Body of pancreas (tissue), 4 donors: ENCODE measurements around the gene FOXL3. TPM values are rescaled to one million over a fixed set of nuclear protein-coding genes. Genes with fewer than 3 reads are reported as not detected.

Source experiments
- ATAC-seq: fragments of 150-250 bp; one replicate; pipeline ENCODE4 v1.9.1; 2016
- DNase-seq, 4 donors: peaks; one replicate each; pipeline ENCODE4 v3.0.0-alpha.2; 2019
- H3K27ac ChIP-seq, 4 donors: fragments of 200-600 bp; sonication (generic); 1 replicate in 3 of 4; 2 replicates in 1 of 4; pipeline versions ENCODE4 v1.5.1 to v1.6.1; 2016 to 2019; ENCODE audit warnings: mild to moderate bottlenecking in 1 of 4, mixed read lengths in 1 of 4, moderate library complexity in 1 of 4
- H3K27me3 ChIP-seq, 2 donors: fragments of 200-600 bp; sonication (generic); one replicate each; pipeline ENCODE4 v1.6.0; 2016; ENCODE audit warnings: mild to moderate bottlenecking in 1 of 2
- H3K36me3 ChIP-seq, 2 donors: fragments of 200-600 bp; sonication (generic); replicated peaks in 1 of 2; 2 replicates each; pipeline ENCODE4 v1.5.1; 2016; ENCODE audit warnings: low read depth in 2 of 2; ENCODE audit not compliant: insufficient read depth in 1 of 2
- H3K4me1 ChIP-seq: fragments of 200-600 bp; sonication (generic); one replicate; pipeline ENCODE4 v1.6.0; 2016
- H3K4me3 ChIP-seq, 2 donors: fragments of 200-600 bp; sonication (generic); 1 replicate in 1 of 2; 2 replicates in 1 of 2; pipeline ENCODE4 v1.5.1; 2016 to 2019
- H3K9me3 ChIP-seq, 3 donors: fragments of 200-600 bp; sonication (generic); 1 replicate in 2 of 3; 2 replicates in 1 of 3; pipeline ENCODE4 v1.5.1; 2016
- CTCF ChIP-seq, 7 experiments: fragments of 450-650 bp in 4 of 7; fragments of 200-600 bp in 3 of 7; sonication (generic) in 3 of 7; IDR thresholded peaks; one replicate each; pipeline ENCODE4 v1.5.1; 2016 to 2019; ENCODE audit warnings: antibody characterized with exemption in 7 of 7
- POLR2A ChIP-seq, 3 donors: fragments of 450-650 bp; IDR thresholded peaks; one replicate each; pipeline ENCODE4 v1.6.1; 2016; ENCODE audit warnings: antibody characterized with exemption in 3 of 3, mild to moderate bottlenecking in 2 of 3
- WGBS, 2 donors: methylation state at CpG; one replicate each; pipeline ENCODE4 v1.1.5; 2017; 5-methylcytosine and 5-hydroxymethylcytosine counted together
- intact Hi-C: fragments of 100-400 bp; cut with DNase I; formaldehyde crosslinking; loops from one replicate; pipeline ENCODE4 v1.15.1; 2023
- total RNA-seq, 2 donors: library from RNA; depleted of rRNA; stranded (reverse); fragments of >200 nt; gene quantifications; one replicate each; pipeline ENCODE4 v1.1.0, GENCODE V29; 2016

The FOXL3 gene
- total RNA-seq, 2 donors from 2014 or later = not detected

GRCh38 chr7:251446-252175 lies 38.4 kb upstream of the FOXL3 start:
- 91 to 94% methylated on average over 20 to 21 of the region's 21 CpGs for WGBS, 2 donors
- H3K27ac ChIP-seq = no peak overlapping the region
- H3K9me3 ChIP-seq = no peaks in the 10 kb centered on the region
- DNase-seq (no peak), ATAC-seq (no peak)
- H3K4me3 ChIP-seq = no peak overlapping the region
- no peaks in the 10 kb centered on the region for H3K36me3 ChIP-seq
- no peaks in the 10 kb centered on the region for H3K4me1 ChIP-seq
- no peaks in the 10 kb centered on the region for H3K27me3 ChIP-seq
- intact Hi-C loops = no loop called here
- TF ChIP-seq CTCF (IDR thresholded peaks at IDR 0.05) (no peak), POLR2A (IDR thresholded peaks at IDR 0.05) (no peak)

GRCh38 chr7:252216-252965 lies 37.6 kb upstream of the FOXL3 start:
- DNase-seq (no peak), ATAC-seq (no peak)
- Histone ChIP-seq H3K27me3 (no peaks in the 10 kb centered on the region), H3K9me3 (no peaks in the 10 kb centered on the region), H3K27ac (no peak overlapping the region), H3K4me1 (no peaks in the 10 kb centered on the region), H3K4me3 (no peak overlapping the region), H3K36me3 (peaks cover 0 to 2% of the 10 kb centered on the region in 2 donors)
- no peak for TF ChIP-seq POLR2A (IDR thresholded peaks at IDR 0.05)
- TF ChIP-seq CTCF (IDR thresholded peaks at IDR 0.05) = no peak
- 90% methylated on average over 9 to 29 of the region's 29 CpGs for WGBS, 2 donors
- intact Hi-C loops = no loop called here

- Histone ChIP-seq H3K4me1 (no peaks in the 10 kb centered on the region), H3K27ac (no peak overlapping the region), H3K36me3 (peaks cover 0 to 2% of the 10 kb centered on the region in 2 donors), H3K4me3 (no peak overlapping the region), H3K9me3 (no peaks in the 10 kb centered on the region), H3K27me3 (no peaks in the 10 kb centered on the region)
- no peak for TF ChIP-seq CTCF (IDR thresholded peaks at IDR 0.05)
- no peak for DNase-seq
- no peak for ATAC-seq
- 94 to 98% methylated on average over 7 to 22 of the region's 22 CpGs for WGBS, 2 donors
- intact Hi-C loops = no loop called here
These were observed 37.0 kb upstream of the FOXL3 start for GRCh38 chr7:252981-253380.

GRCh38 chr7:253581-254336 lies 36.2 kb upstream of the FOXL3 start:
- intact Hi-C loops = no loop called here
- 89 to 92% methylated on average over 35 to 40 of the region's 41 CpGs for WGBS, 2 donors
- Histone ChIP-seq H3K4me3 (no peak overlapping the region), H3K4me1 (no peaks in the 10 kb centered on the region), H3K27me3 (no peaks in the 10 kb centered on the region), H3K27ac (no peak overlapping the region), H3K36me3 (peaks cover 0 to 2% of the 10 kb centered on the region in 2 donors), H3K9me3 (no peaks in the 10 kb centered on the region)
- no peak for TF ChIP-seq CTCF (IDR thresholded peaks at IDR 0.05)
- no peak for TF ChIP-seq POLR2A (IDR thresholded peaks at IDR 0.05)
- no peak for ATAC-seq
- DNase-seq = no peak
